NCI-H69 (cell line): Measurements from ENCODE around the gene GPER1.
A peak's percentile ranks its signal among the peaks of the same experiment; 100 is the strongest.

Experiments
- DNase-seq: peaks from one replicate; lab custom pipeline; 2025; lab: John Stamatoyannopoulos, UW

Gene GPER1

GRCh38 chr7:1054438-1054837, 33.5 kb upstream of the GPER1 start:
- no peak for DNase-seq

- no peak for DNase-seq
Measured at GRCh38 chr7:1054861-1055450, 33.0 kb upstream of the GPER1 start.

DNA sequence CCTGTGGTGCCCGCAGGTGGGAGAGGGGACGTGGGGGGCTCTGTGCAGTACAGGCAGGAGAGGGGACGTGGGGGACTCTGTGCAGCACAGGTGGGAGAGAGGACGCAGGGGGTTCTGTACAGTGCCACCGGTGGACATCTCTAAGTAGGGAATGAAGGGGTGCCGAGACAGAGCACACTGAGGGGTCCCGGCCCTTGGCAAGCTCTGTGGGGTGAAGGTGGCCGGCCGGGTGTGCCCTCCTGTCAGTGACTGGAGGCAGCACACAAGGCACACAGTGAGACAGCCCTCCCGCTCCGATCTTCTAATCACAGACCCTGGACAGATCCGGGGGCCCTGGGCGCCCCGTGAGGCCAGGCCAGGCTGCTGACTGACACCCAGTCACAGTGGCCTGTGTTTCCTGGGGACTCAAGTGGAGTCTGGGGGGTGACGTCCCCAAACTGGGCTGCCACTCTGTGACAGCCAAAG, 32.4 kb upstream of the GPER1 start:
- DNase-seq, result no peak

GRCh38 chr7:1055956-1056784, 31.7 kb upstream of the GPER1 start:
- DNase-seq, result no peak

DNA sequence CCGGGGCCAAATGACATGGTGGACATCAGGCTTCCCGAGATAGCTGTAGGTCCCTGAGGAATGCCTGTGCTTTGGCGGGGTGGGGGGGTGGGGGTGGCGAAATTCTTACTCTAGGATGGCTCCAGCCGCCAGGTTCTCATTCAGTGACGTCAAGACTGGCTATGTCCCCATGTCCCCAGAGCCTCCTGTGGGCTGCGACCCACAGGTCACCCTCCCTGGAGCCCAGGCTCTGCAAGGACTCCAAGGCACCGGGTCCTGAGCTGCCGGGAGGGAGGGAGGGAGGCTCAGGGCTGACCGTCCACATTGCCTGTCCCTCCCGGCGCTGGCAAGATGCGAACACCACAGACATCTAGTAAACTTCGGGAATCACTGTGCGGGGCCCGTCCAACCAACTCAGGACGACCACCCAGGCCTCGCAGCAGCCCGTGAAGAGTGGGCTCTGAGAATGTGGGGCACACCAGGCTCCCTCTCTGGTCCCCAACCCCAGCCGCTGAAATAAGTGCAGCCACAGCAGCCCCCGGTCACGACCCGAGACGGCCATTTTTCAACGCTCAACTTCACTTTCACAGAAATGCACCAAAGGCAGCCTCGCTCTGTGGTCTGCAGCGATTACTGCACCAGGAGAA, 31.0 kb upstream of the GPER1 start:
- DNase-seq, result no peak

- no peak for DNase-seq
Measured at GRCh38 chr7:1057416-1058291, 30.3 kb upstream of the GPER1 start.

DNA sequence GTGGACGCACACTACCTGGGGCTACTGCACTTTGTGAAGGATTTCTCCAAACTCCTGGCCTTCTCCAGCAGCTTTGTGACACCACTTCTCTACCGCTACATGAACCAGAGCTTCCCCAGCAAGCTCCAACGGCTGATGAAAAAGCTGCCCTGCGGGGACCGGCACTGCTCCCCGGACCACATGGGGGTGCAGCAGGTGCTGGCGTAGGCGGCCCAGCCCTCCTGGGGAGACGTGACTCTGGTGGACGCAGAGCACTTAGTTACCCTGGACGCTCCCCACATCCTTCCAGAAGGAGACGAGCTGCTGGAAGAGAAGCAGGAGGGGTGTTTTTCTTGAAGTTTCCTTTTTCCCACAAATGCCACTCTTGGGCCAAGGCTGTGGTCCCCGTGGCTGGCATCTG, 29.6 kb upstream of the GPER1 start:
- DNase-seq, result no peak

DNA sequence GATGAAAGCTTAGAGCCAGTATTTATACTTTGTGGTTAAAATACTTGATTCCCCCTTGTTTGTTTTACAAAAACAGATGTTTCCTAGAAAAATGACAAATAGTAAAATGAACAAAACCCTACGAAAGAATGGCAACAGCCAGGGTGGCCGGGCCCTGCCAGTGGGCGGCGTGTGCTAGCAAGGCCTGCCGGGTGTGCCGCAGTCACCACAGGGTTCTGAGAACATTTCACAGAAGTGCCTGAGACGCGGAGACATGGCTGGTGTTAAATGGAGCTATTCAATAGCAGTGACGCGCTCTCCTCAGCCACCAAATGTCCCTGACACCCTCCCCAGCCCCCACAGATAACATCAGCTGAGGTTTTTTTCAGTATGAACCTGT, 29.1 kb upstream of the GPER1 start:
- DNase-seq, result no peak

DNA sequence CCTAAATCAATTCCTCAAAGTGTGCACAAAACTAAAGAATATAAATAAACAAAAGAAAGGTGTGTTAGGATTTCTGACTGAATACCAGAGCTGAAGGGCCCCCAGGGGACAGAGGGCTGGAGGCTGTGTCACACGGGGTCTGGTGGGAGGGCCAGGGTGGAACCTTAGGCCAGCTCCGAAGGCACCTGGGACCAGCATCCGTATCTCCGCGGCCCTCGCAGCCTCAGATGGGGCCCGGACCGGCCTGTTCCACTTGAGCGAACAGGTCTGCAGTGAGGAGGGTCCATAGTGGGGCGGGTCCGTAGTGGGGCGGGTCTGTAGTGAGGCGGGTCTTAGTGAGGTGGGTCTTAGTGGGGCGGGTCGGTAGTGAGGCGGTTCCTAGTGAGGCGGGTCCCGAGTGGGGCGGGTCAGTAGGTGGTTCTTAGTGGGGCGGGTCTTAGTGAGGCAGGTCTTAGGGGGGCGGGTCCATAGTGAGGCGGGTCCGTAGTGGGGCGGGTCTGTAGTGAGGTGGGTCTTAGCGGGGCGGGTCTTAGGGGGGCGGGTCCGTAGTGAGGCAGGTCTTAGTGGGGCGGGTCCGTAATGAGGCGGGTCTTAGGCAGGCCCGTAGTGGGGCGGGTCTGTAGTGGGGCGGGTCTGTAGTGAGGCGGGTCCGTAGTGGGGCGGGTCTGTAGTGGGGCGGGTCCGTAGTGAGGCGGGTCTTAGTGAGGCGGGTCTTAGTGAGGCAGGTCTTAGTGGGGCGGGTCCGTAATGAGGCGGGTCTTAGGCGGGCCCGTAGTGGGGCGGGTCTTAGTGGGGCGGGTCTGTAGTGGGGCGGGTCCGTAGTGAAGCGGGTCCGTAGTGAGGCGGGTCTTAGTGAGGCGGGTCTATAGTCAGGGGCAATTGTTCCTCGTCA, 28.5 kb upstream of the GPER1 start:
- peak; percentile 81 for DNase-seq

GRCh38 chr7:1060315-1061072, 27.4 kb upstream of the GPER1 start:
- DNase-seq, result no peak

- DNase-seq, result no peak
Measured at GRCh38 chr7:1061180-1061579, 26.7 kb upstream of the GPER1 start.

- DNase-seq, result no peak
Measured at GRCh38 chr7:1062296-1063294, 25.3 kb upstream of the GPER1 start.

DNA sequence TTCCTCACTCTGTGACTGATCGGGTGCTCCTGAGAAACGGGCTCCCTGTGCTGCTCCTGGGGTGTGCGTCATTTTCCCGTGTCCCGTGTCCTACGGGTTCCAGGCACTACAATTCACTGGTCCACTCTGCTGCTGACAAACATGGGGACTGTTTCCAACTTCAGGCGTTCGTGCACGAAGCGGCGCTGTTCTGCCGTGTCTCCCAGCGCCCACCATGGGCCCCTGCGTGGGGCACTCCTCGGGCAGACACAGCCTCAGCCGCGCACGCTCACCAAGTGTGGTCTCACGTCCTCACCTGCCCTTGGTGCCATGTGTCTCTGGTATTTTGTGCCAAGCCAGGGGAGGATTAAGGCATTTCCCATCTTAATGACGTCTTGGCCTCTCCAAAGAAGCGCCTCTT, 24.6 kb upstream of the GPER1 start:
- DNase-seq, result no peak

DNA sequence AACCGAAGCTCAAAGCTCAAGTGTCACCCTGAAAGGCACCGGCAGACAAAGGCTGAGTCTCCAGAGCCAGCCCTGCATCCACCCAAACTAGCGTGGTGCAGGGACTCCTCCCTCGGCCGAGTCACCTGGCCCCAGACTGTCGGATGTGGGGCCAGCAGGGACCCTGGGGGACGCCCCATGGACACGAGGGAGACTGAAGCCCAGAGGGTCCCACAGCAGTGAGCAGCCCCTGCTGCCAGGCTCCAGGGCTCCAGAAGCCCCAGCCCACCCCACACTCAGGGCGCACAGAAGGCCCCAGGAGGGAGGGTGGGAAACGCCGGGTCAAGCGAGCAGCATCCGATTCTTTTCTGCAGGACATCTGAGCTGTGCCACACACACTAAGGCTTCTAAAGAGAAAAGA, 23.3 kb upstream of the GPER1 start:
- no peak for DNase-seq

DNA sequence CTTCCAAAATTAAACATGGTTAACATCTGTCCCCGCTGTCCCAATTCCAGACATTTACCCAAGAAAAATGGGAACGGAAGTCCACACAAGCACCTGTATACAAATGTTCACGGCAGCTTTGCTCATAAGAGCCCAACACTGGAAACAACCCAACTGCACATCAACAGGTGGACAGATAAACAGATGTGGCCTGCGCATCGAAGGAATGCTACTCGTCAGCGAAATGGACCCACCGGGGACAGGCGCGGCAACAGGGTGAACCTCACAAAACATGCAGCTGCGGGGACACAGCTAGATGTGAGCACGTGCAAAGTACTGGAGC, 22.7 kb upstream of the GPER1 start:
- DNase-seq, result no peak

- peak; percentile 75 for DNase-seq
Measured at GRCh38 chr7:1065585-1066241, 22.2 kb upstream of the GPER1 start.

GRCh38 chr7:1066242-1066588, 21.7 kb upstream of the GPER1 start:
- DNase-seq, result no peak

DNA sequence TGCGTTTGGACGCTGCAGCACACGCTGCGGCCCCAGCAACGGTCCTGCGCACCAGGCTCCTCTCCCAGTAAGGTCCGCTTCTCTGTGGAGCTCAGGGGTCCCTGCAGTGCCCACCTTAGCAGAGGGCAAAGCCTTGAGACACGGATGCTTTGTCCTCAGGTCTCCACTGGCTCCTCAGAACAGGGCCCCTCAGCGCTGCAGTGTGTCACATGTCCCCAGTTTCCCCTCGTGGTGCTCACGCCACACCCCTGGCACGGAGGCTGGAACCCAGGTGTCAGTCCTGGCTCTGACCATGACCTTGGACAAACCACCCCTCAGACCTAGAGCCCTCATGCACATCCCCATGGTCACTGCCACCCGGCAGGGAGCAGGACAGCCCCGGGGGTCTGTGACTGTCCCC, 19.9 kb upstream of the GPER1 start:
- DNase-seq, result no peak

GRCh38 chr7:1068619-1069018, 19.3 kb upstream of the GPER1 start:
- DNase-seq, result no peak
